C4-2B (cell line): ENCODE measurements around the gene ID1.

Experiments
- CTCF ChIP-seq: fragments of 450-650 bp; conservative IDR thresholded peaks from 2 replicates; pipeline ENCODE4 v1.5.1; 2017; ENCODE audit warnings: mild to moderate bottlenecking
- ZFX ChIP-seq: fragments of 450-650 bp; IDR thresholded peaks from 2 replicates; pipeline ENCODE4 v1.6.1; 2017

GRCh38 chr20:31638816-31639215, 33.7 kb downstream of the ID1 start:
- no peak for TF ChIP-seq CTCF
- no peak for TF ChIP-seq ZFX
